Measurements from ENCODE around the gene EPN3. TPM values are rescaled to one million over a fixed set of nuclear protein-coding genes. Genes with fewer than 3 reads are reported as not detected.

The EPN3 gene
- total RNA-seq, result not detected

DNA sequence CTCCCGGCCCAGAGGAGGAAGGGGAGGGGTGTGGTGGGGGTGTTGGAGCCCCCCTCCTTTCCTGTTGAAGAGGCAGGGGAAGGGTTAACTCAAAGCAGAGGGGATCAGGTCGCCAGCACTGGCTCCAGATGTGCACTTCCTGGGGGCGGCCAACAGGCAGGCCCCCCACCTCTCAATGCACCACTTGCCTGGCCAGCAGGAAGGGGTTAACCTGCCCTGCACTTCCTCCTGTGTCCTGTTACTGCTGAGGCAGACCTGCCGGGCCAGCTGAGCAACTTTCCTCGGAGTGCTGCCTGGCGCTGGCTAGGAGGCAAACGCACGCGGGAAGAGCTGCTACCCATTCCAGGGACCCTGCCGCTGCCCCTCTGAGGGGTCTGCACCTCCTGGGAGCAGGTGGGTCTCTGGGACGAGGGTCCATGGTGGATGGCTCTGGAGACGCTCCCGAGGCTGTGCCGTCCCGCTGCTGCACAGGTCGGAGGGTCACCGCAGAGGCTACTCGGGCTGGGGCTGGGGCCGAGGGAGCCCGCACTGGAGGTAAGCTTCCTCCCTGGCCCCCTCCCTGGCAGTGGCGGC is at the start of gene EPN3:
Gene EPN3 (plus strand): TSS at position 284 of the 573 bp plus-strand sequence. CDS start 3,822 bp downstream, outside the sequence.
- H3K4me3 Mint-ChIP-seq, result no peak within 1 kb of the TSS
- DNase-seq (ENCODE audit: low spot score) (no peak), ATAC-seq (no peak)
- no peaks in the 10 kb centered on the region for H3K36me3 Mint-ChIP-seq
- H3K27me3 Mint-ChIP-seq, result peaks cover 39 to 41% of the 10 kb centered on the region in 2 donors
- H3K9me3 Mint-ChIP-seq, result no peaks in the 10 kb centered on the region
- H3K27ac Mint-ChIP-seq, result no peak within 1 kb of the TSS
- peaks cover 0 to 5% of the 10 kb centered on the region in 2 donors for H3K4me1 Mint-ChIP-seq (ENCODE audit: low read depth in 2 of 2)

GRCh38 chr17:50483266-50483665 is 49.3 kb upstream of the EPN3 start:
- Mint-ChIP-seq H3K27me3 (no peaks in the 10 kb centered on the region), H3K4me1 (ENCODE audit: low read depth in 2 of 2) (peaks cover 22 to 24% of the 10 kb centered on the region in 2 donors), H3K36me3 (peaks cover 6% of the 10 kb centered on the region), H3K9me3 (no peaks in the 10 kb centered on the region), H3K4me3 (no peak overlapping the region), H3K27ac (peak overlapping the region in 1 of 2 donors; percentile 78)
- DNase-seq (ENCODE audit: low spot score) (peak; percentile 26), ATAC-seq (no peak)

GRCh38 chr17:50484386-50485155 is 48.0 kb upstream of the EPN3 start:
- Mint-ChIP-seq H3K4me1 (ENCODE audit: low read depth in 2 of 2) (peaks cover 15 to 16% of the 10 kb centered on the region in 2 donors), H3K4me3 (no peak overlapping the region), H3K27me3 (no peaks in the 10 kb centered on the region), H3K27ac (no peak overlapping the region), H3K36me3 (peaks cover 6% of the 10 kb centered on the region), H3K9me3 (no peaks in the 10 kb centered on the region)
- DNase-seq (ENCODE audit: low spot score) (peak; percentile 29), ATAC-seq (no peak)

- Mint-ChIP-seq H3K27ac (no peak overlapping the region), H3K36me3 (peaks cover 6% of the 10 kb centered on the region), H3K4me3 (no peak overlapping the region), H3K4me1 (ENCODE audit: low read depth in 2 of 2) (peaks cover 4 to 5% of the 10 kb centered on the region in 2 donors), H3K9me3 (no peaks in the 10 kb centered on the region), H3K27me3 (no peaks in the 10 kb centered on the region)
- peak; percentile 56 for DNase-seq (ENCODE audit: low spot score)
- no peak for ATAC-seq
Measured at GRCh38 chr17:50487213-50488096, 45.1 kb upstream of the EPN3 start.

DNA sequence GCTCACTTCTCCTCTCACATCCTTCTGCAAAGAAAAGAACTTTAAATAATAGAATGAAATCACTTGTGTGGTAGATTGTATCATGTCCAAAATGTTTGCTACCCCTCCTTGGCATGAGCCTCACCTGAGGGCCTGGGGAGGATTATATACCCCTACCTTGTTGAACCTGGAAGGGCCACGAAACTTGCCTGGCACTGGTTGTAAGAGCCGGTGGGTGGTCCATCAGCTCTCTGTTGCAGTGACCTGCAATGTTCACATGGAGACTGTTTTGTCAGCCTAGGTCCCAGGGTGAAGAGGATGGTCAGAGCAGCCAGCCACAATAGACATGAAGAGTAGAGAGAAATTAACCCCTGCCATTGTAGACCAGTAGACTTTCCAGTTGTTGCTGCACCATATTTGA is 43.7 kb upstream of the EPN3 start:
- no peaks in the 10 kb centered on the region for H3K36me3 Mint-ChIP-seq
- no peaks in the 10 kb centered on the region for H3K9me3 Mint-ChIP-seq
- H3K4me1 Mint-ChIP-seq (ENCODE audit: low read depth in 2 of 2), result no peaks in the 10 kb centered on the region
- no peaks in the 10 kb centered on the region for H3K27me3 Mint-ChIP-seq
- no peak for ATAC-seq
- DNase-seq (ENCODE audit: low spot score), result peak; percentile 54
- H3K27ac Mint-ChIP-seq, result no peak overlapping the region
- H3K4me3 Mint-ChIP-seq, result no peak overlapping the region

DNA sequence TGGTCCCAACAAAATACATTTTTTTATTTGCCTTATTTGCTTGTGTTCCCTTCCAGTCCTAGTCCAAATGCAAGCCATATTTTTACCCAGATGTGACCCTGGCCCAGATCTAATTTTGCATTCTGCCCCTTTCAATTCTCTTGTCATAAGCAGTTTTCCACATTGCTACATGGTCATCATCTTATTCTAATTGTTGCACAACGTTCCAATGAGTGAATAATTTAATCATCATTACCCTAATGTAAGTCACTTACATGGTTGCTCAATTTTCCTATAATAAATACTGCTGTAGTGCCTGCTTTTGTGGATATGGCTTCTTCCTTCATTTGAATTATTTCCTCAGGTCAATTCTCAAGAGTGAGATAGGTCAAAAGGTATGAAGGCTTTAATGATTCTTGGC is 41.0 kb upstream of the EPN3 start:
- H3K27me3 Mint-ChIP-seq, result no peaks in the 10 kb centered on the region
- H3K4me3 Mint-ChIP-seq, result no peak overlapping the region
- H3K36me3 Mint-ChIP-seq, result no peaks in the 10 kb centered on the region
- H3K9me3 Mint-ChIP-seq, result no peaks in the 10 kb centered on the region
- ATAC-seq (no peak), DNase-seq (ENCODE audit: low spot score) (no peak)
- no peak overlapping the region for H3K27ac Mint-ChIP-seq
- no peaks in the 10 kb centered on the region for H3K4me1 Mint-ChIP-seq (ENCODE audit: low read depth in 2 of 2)

- Mint-ChIP-seq H3K27ac (no peak overlapping the region), H3K4me3 (no peak overlapping the region), H3K36me3 (no peaks in the 10 kb centered on the region), H3K9me3 (no peaks in the 10 kb centered on the region), H3K27me3 (no peaks in the 10 kb centered on the region), H3K4me1 (ENCODE audit: low read depth in 2 of 2) (no peaks in the 10 kb centered on the region)
- DNase-seq (ENCODE audit: low spot score), result no peak
- no peak for ATAC-seq
Measured at GRCh38 chr17:50492214-50492613, 40.3 kb upstream of the EPN3 start.

DNA sequence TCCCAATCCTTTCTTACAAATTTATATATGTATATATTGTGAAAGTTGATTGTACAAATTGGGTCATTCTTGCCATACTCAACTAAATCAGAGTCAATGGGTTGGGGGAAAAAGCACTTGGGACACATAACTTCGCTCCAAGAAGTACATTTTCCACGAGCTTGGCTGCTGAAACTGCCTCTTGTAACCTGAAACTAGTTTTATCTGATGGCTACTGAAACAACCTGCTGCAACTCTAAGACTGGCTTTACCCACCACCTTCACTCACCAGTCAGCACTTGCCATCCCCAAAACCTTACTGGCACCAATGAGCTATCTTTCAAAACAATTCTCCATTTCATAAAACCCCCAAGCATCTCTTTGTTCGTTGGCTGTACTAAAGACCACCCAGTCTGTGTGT is 38.8 kb upstream of the EPN3 start:
- Mint-ChIP-seq H3K4me3 (no peak overlapping the region), H3K9me3 (no peaks in the 10 kb centered on the region), H3K36me3 (no peaks in the 10 kb centered on the region), H3K4me1 (ENCODE audit: low read depth in 2 of 2) (no peaks in the 10 kb centered on the region), H3K27me3 (no peaks in the 10 kb centered on the region), H3K27ac (no peak overlapping the region)
- no peak for ATAC-seq
- DNase-seq (ENCODE audit: low spot score), result no peak

DNA sequence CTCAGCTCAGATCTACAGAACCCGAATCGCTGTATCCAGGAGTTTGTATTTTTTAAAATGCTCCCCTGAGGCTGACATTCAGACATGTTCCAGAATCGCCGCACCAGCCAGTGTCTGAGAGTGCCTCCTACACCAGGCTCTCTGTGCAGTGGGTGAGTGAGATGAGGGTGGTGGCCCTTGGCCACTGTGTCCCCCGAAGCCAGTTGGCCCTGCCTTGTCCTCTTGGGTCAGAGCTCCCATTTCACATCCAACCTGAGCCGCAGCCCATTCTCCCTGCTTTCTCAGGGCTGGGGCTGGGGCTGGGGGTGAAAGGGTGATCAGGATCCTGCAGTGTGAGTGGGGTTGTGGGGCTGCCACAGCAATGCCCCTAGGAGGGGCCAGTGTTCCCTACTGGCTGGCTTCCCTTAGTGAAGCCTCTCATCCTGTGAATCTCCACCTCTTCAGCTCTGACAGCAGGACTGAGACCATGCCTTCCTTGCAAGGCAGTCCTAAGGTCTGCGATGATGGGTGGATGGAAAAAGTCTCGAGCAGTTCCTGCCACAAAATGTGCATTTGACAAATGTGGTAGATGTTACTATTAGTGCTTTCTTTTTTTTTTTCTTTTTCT is 37.2 kb upstream of the EPN3 start:
- no peak overlapping the region for H3K27ac Mint-ChIP-seq
- no peaks in the 10 kb centered on the region for H3K4me1 Mint-ChIP-seq (ENCODE audit: low read depth in 2 of 2)
- H3K9me3 Mint-ChIP-seq, result no peaks in the 10 kb centered on the region
- ATAC-seq, result no peak
- H3K4me3 Mint-ChIP-seq, result no peak overlapping the region
- H3K27me3 Mint-ChIP-seq, result no peaks in the 10 kb centered on the region
- peak; percentile 51 for DNase-seq (ENCODE audit: low spot score)
- H3K36me3 Mint-ChIP-seq, result no peaks in the 10 kb centered on the region

- DNase-seq (ENCODE audit: low spot score) (no peak), ATAC-seq (no peak)
- H3K36me3 Mint-ChIP-seq, result no peaks in the 10 kb centered on the region
- H3K27ac Mint-ChIP-seq, result no peak overlapping the region
- no peak overlapping the region for H3K4me3 Mint-ChIP-seq
- H3K27me3 Mint-ChIP-seq, result no peaks in the 10 kb centered on the region
- no peaks in the 10 kb centered on the region for H3K4me1 Mint-ChIP-seq (ENCODE audit: low read depth in 2 of 2)
- H3K9me3 Mint-ChIP-seq, result no peaks in the 10 kb centered on the region
Measured at GRCh38 chr17:50495918-50496317, 36.6 kb upstream of the EPN3 start.

GRCh38 chr17:50498021-50498874 is 34.3 kb upstream of the EPN3 start:
- DNase-seq (ENCODE audit: low spot score) (peak; percentile 29), ATAC-seq (no peak)
- H3K4me3 Mint-ChIP-seq, result no peak overlapping the region
- no peaks in the 10 kb centered on the region for H3K9me3 Mint-ChIP-seq
- no peaks in the 10 kb centered on the region for H3K36me3 Mint-ChIP-seq
- no peaks in the 10 kb centered on the region for H3K27me3 Mint-ChIP-seq
- no peak overlapping the region for H3K27ac Mint-ChIP-seq
- H3K4me1 Mint-ChIP-seq (ENCODE audit: low read depth in 2 of 2), result no peaks in the 10 kb centered on the region

DNA sequence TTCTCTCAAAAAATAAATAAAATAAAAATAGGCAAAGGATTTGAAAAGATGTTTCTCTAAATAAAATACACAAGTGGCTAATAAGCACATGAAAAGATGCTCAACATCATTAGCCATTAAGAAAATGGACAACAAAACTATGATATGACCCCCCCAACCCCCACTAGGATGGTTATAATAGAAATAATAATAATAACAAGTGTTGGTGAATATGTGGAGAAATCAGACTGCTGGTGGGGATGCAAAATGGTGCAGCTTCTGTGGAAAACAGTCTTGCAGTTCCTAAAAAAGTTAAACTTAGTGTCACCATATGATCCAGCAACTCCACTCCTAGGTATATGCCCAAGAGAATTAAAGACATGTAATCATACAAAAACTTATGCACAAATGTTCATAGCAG is 33.3 kb upstream of the EPN3 start:
- Mint-ChIP-seq H3K27ac (no peak overlapping the region), H3K36me3 (no peaks in the 10 kb centered on the region), H3K4me1 (ENCODE audit: low read depth in 2 of 2) (peaks cover 6% of the 10 kb centered on the region in 2 donors), H3K9me3 (no peaks in the 10 kb centered on the region), H3K27me3 (no peaks in the 10 kb centered on the region), H3K4me3 (no peak overlapping the region)
- DNase-seq (ENCODE audit: low spot score), result no peak
- no peak for ATAC-seq

DNA sequence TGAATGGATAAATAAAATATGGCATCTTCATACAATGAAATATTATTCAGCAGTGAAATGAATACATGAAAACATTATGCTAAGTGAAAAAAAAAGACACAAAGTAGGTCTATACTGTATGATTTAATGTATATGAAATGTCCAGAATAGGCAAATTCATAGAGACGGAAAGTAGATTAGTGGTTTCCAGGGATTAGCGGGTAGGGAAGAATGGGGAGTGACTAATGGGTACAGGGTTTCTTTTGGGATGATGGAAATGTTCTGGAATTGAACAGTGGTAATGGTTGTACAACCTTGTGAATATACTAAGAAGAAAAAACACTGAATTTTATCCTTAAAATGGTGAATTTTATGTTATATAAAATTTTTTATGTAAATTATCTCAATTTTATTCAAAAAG is 32.8 kb upstream of the EPN3 start:
- Mint-ChIP-seq H3K27ac (no peak overlapping the region), H3K4me3 (no peak overlapping the region), H3K36me3 (no peaks in the 10 kb centered on the region), H3K9me3 (no peaks in the 10 kb centered on the region), H3K27me3 (no peaks in the 10 kb centered on the region), H3K4me1 (ENCODE audit: low read depth in 2 of 2) (peaks cover 6 to 8% of the 10 kb centered on the region in 2 donors)
- no peak for DNase-seq (ENCODE audit: low spot score)
- no peak for ATAC-seq

All from natural killer cell treated with Interleukin-12 subunit alpha and Interleukin-12 subunit beta and Interleukin-15 and Interleukin-18, amount 100 ng/mL, for 72 hours (primary cell).